Peyer's patch (tissue), 4 donors: ENCODE results near the gene RUNX1. TPM values are rescaled to one million over a fixed set of nuclear protein-coding genes. Genes with fewer than 3 reads are reported as not detected.

ENCODE experiments used
- DNase-seq, 3 donors: peaks; one replicate each; pipeline ENCODE4 v3.0.0-alpha.2; 2017 to 2019
- H3K27ac ChIP-seq, 4 donors: fragments of 200-600 bp; sonication (generic); one replicate each; pipeline ENCODE4 v1.5.1; 2016 to 2019
- H3K27me3 ChIP-seq, 2 donors: fragments of 200-600 bp; sonication (generic); one replicate each; pipeline ENCODE4 v1.5.1; 2019
- H3K36me3 ChIP-seq, 3 donors: fragments of 200-600 bp; sonication (generic); one replicate each; pipeline ENCODE4 v1.5.1; 2016 to 2019
- H3K4me1 ChIP-seq, 4 donors: fragments of 200-600 bp; sonication (generic); one replicate each; pipeline ENCODE4 v1.5.1; 2016 to 2019
- H3K4me3 ChIP-seq, 4 donors: fragments of 200-600 bp; sonication (generic); 1 replicate in 3 of 4; 2 replicates in 1 of 4; pipeline ENCODE4 v1.5.1; 2016 to 2019; ENCODE audit warnings: mild to moderate bottlenecking in 1 of 4
- H3K9me3 ChIP-seq, 4 donors: fragments of 200-600 bp; sonication (generic); one replicate each; pipeline ENCODE4 v1.5.1; 2016 to 2019; ENCODE audit warnings: mild to moderate bottlenecking in 1 of 4
- CTCF ChIP-seq, 6 experiments: fragments of 450-650 bp in 4 of 6; fragments of 200-600 bp in 2 of 6; sonication (generic) in 1 of 6; IDR thresholded peaks; one replicate each; pipeline ENCODE4 v1.5.1; 2017 to 2019; ENCODE audit warnings: antibody characterized with exemption in 6 of 6, mild to moderate bottlenecking in 3 of 6, moderate library complexity in 1 of 6
- POLR2A ChIP-seq, 2 donors: fragments of 450-650 bp; IDR thresholded peaks; one replicate each; pipeline ENCODE4 v1.5.1; 2017; ENCODE audit warnings: antibody characterized with exemption in 2 of 2, mild to moderate bottlenecking in 2 of 2, moderate library complexity in 2 of 2
- total RNA-seq, 4 donors: library from RNA; depleted of rRNA; stranded (reverse); fragments of >200 nt; gene quantifications; one replicate each; pipeline ENCODE4 v1.1.0, GENCODE V29; 2016

Gene RUNX1
- total RNA-seq, 4 donors from 2014 or later, result 15.1 to 80.9 (median 24.1) TPM

GRCh38 chr21:35020902-35021301 lies 28.2 kb downstream of the RUNX1 start:
- Histone ChIP-seq H3K4me3 (no peak overlapping the region), H3K36me3 (no peaks in the 10 kb centered on the region), H3K27ac (peak overlapping the region in 1 of 4 donors; percentile 2), H3K9me3 (no peaks in the 10 kb centered on the region), H3K27me3 (no peaks in the 10 kb centered on the region), H3K4me1 (peaks cover 0 to 47% (median 6%) of the 10 kb centered on the region in 4 donors)
- no peak for DNase-seq
- TF ChIP-seq POLR2A (IDR thresholded peaks at IDR 0.05) (no peak), CTCF (IDR thresholded peaks at IDR 0.05) (no peak)

DNA sequence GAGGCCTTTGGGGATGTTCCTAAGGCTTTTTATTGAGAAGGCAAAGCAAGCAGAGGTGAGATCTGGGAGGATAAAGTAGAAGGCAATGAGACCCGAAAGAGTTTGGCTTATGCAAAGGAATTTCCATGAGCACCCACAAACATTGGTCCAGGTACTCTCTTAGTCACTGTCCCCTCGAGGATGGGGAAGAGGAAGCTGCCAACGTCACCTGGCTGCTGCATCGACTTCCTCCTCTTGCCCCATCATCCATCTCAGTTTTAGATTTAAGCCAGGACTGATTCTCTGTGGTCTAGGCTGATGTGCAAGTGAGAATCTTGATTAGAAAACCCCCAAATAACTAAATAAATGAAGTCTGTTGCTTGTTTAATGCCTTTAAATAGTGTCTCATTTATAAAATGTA lies 28.7 kb downstream of the RUNX1 start:
- H3K27ac ChIP-seq, result peak overlapping the region in 2 of 4 donors; percentile 2 to 15
- peaks cover 0 to 47% (median 6%) of the 10 kb centered on the region in 4 donors for H3K4me1 ChIP-seq

GRCh38 chr21:35019631-35020032 lies 29.5 kb downstream of the RUNX1 start:
- Histone ChIP-seq H3K9me3 (no peaks in the 10 kb centered on the region), H3K27ac (peak overlapping the region in 3 of 4 donors; percentile 15 to 69 (median 42)), H3K4me3 (no peak overlapping the region), H3K36me3 (no peaks in the 10 kb centered on the region), H3K27me3 (no peaks in the 10 kb centered on the region), H3K4me1 (peaks cover 0 to 47% (median 6%) of the 10 kb centered on the region in 4 donors)
- DNase-seq, result peak in 2 of 3 donors; percentile 67 to 81
- TF ChIP-seq POLR2A (IDR thresholded peaks at IDR 0.05) (no peak), CTCF (IDR thresholded peaks at IDR 0.05) (no peak)

More for the DNA sequence above, 28.7 kb downstream of the RUNX1 start:
- DNase-seq, result peak in 2 of 3 donors; percentile 35 to 63
- no peak for TF ChIP-seq CTCF (IDR thresholded peaks at IDR 0.05)
- TF ChIP-seq POLR2A (IDR thresholded peaks at IDR 0.05), result no peak
- H3K9me3 ChIP-seq, result no peaks in the 10 kb centered on the region
- H3K27me3 ChIP-seq, result no peaks in the 10 kb centered on the region
- no peak overlapping the region for H3K4me3 ChIP-seq
- no peaks in the 10 kb centered on the region for H3K36me3 ChIP-seq

DNA sequence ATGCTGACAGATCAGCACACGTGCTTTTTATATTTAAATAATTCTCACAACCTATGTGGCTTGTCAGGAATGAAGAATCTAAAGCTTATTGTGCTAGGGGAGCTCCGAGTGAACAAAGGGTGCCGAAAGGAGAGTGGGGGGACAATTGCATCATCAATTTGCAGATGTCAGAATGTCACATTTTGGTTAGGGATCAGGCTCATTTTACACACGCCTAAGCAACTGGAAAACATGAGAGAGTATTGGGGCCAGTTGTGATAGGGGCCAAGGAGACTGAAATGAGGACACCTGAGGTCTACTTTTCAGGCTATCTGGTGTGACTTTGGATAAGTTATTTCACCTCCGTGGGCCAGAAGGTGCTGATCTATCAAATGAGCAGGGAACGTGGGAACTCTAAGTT lies 31.8 kb downstream of the RUNX1 start:
- DNase-seq, result no peak
- Histone ChIP-seq H3K9me3 (no peaks in the 10 kb centered on the region), H3K4me1 (peaks cover 0 to 34% (median 6%) of the 10 kb centered on the region in 4 donors), H3K27me3 (no peaks in the 10 kb centered on the region), H3K27ac (no peak overlapping the region), H3K4me3 (no peak overlapping the region), H3K36me3 (no peaks in the 10 kb centered on the region)
- TF ChIP-seq POLR2A (IDR thresholded peaks at IDR 0.05), result no peak
- no peak for TF ChIP-seq CTCF (IDR thresholded peaks at IDR 0.05)

DNA sequence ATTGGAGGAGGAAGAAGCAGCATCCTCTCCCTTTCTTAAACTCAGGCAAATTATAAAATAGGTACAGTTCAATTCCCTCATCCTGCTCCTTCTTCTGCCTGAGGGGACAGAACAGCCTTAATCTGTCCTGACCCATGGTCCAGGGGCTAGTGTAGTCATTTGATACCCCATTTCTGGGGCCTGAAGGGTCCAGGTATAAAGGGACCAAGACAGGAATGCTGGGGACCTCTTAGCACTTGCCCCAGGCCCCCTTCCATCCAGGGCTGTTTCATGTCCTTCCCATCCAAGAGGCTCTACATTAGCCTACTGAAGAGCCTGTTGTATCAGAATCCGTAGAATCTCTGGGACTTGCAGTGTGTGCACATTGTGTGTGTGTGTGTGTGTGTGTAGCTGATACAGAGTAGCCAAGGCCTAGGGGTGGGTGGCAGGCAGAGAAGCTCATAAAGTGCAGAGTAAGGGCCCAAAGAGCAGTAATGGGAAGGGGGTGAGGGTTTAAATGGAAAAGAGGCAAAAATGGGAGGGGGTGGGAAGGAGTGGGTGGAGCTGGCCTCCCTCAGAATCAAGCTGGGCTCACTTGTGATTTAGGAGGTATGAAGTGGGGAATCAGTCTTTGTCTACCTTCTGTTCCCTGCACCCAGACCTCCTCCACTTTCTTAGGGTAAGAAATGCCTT lies 32.4 kb downstream of the RUNX1 start:
- Histone ChIP-seq H3K36me3 (no peaks in the 10 kb centered on the region), H3K4me1 (peaks cover 0 to 27% (median 6%) of the 10 kb centered on the region in 4 donors), H3K27me3 (no peaks in the 10 kb centered on the region), H3K4me3 (no peak overlapping the region), H3K9me3 (no peaks in the 10 kb centered on the region), H3K27ac (peak overlapping the region in 2 of 4 donors; percentile 32 to 73)
- TF ChIP-seq CTCF (IDR thresholded peaks at IDR 0.05) (no peak), POLR2A (IDR thresholded peaks at IDR 0.05) (no peak)
- DNase-seq, result no peak
